ENCODE data around the gene TRIM64C. TPM values are rescaled to one million over a fixed set of nuclear protein-coding genes. Genes with fewer than 3 reads are reported as not detected.
A peak's percentile ranks its signal among the peaks of the same experiment; 100 is the strongest.
"Not testable (repeated sequence)": the region's sequence is repeated elsewhere in the genome, so short reads cannot be mapped to it uniquely, and the experiment has no call there.

The TRIM64C gene
- total and polyA plus RNA-seq, 2 of the 13 experiments (the other 11 are each of a cell fraction or from before 2014, with no cell fraction given), result not detected

DNA sequence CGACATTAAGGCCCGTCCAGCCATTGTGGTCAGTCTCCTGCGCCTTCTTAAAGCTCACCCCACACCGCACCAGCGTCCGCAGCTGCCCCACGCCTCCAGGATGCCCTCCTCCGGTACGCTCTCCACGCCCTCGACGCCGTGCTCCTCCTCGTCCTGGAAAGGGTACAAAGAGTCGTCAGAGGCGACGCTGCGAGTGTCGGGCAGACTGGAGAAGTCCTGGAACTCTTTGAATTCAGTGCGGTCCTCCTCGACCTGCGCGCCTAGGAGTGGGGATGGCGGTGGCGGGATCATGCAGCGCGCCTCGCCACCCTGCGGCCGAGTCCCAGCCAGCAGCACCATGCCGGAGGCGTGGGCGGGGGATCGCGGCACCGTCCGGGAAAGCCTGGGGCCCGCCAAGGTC, 9.1 kb downstream of the TRIM64C start:
- not testable (repeated sequence) for H3K4me3 ChIP-seq (replicated peaks in 1 of 3; ENCODE audit: insufficient read depth in 1 of 3, low read depth in 2 of 3, low read length in 3 of 3)

DNA sequence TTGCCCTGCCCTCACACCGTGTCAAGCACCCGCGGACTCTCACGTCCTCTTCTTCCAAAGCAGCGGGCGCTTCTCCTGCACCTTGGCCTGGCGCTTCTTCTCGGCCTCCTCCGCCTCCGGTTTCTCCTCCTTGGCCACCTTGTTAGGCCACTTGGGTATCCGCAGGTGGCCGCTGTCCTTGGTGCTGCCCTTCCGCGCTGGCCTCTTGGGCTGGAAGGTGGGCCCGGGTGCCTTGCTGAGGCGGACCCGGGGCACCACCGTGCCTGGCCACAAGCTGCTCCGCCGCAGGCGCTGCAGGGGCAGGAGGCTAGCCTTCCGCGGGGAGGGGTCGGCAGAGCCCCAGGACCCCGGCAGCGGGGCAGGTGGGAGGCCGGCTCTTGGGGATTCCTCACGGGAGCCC, 10.7 kb downstream of the TRIM64C start:
- TF ChIP-seq REST (IDR thresholded peaks at IDR 0.05; ENCODE audit: borderline replicate concordance in 1 of 2, low read depth in 1 of 2, low read length in 2 of 2), result peak; percentile 29 to 50; a peak in 3 of 4 replicates
- FAIRE-seq; H3K4me2 ChIP-seq (ENCODE audit: low read depth, low read length); H3K36me3 ChIP-seq (replicated peaks in 1 of 2; ENCODE audit: control insufficient read depth in 1 of 2, insufficient read depth in 2 of 2, low read length in 2 of 2); POLR2A ChIA-PET; intact Hi-C loops (cut with micrococcal nuclease; ENCODE audit: unreplicated experiment); H3K27me3 ChIP-seq (ENCODE audit: control insufficient read depth in 1 of 2, insufficient read depth in 2 of 2, low read length in 2 of 2); ATAC-seq; H3K27ac ChIP-seq (ENCODE audit: extremely low read length, insufficient read depth, low read length); H4K20me1 ChIP-seq (ENCODE audit: insufficient read depth, low read length); H3K4me1 ChIP-seq (ENCODE audit: insufficient read depth, low read length); in situ Hi-C loops (cut with HindIII; ENCODE audit: extremely low pct_ligation_motif_present, low pct_unique_long_range_greater_than_20kb); H2AFZ ChIP-seq (ENCODE audit: low read length); H3K9ac ChIP-seq (ENCODE audit: insufficient read depth, low read depth, low read length); CTCF ChIA-PET (ENCODE audit: low intra/inter-chr PET ratio, low total read pairs); H3K79me2 ChIP-seq (ENCODE audit: insufficient read depth, low read length); H3K9me3 ChIP-seq (ENCODE audit: low read length); BruUV-seq (replicated peaks); DNase-seq (ENCODE audit: low spot score); H3K4me3 ChIP-seq (replicated peaks in 1 of 3; ENCODE audit: insufficient read depth in 1 of 3, low read depth in 2 of 3, low read length in 3 of 3): not testable (repeated sequence)
- 82% methylated on average over 17 of the region's 28 CpGs for WGBS (ENCODE audit: low lambda C conversion rate)

More for the DNA sequence above, 9.1 kb downstream of the TRIM64C start:
- H3K4me1 ChIP-seq (ENCODE audit: insufficient read depth, low read length); BruUV-seq (replicated peaks); in situ Hi-C loops (cut with HindIII; ENCODE audit: extremely low pct_ligation_motif_present, low pct_unique_long_range_greater_than_20kb); FAIRE-seq; H3K27me3 ChIP-seq (ENCODE audit: control insufficient read depth in 1 of 2, insufficient read depth in 2 of 2, low read length in 2 of 2); H4K20me1 ChIP-seq (ENCODE audit: insufficient read depth, low read length); POLR2A ChIA-PET; H3K9ac ChIP-seq (ENCODE audit: insufficient read depth, low read depth, low read length); ATAC-seq; intact Hi-C loops (cut with micrococcal nuclease; ENCODE audit: unreplicated experiment); H3K27ac ChIP-seq (ENCODE audit: extremely low read length, insufficient read depth, low read length); CTCF ChIA-PET (ENCODE audit: low intra/inter-chr PET ratio, low total read pairs); H3K4me2 ChIP-seq (ENCODE audit: low read depth, low read length); H2AFZ ChIP-seq (ENCODE audit: low read length); H3K36me3 ChIP-seq (replicated peaks in 1 of 2; ENCODE audit: control insufficient read depth in 1 of 2, insufficient read depth in 2 of 2, low read length in 2 of 2); H3K9me3 ChIP-seq (ENCODE audit: low read length); DNase-seq (ENCODE audit: low spot score); H3K79me2 ChIP-seq (ENCODE audit: insufficient read depth, low read length): not testable (repeated sequence)
- 70% methylated on average over 18 of the region's 38 CpGs for WGBS (ENCODE audit: low lambda C conversion rate)

DNA sequence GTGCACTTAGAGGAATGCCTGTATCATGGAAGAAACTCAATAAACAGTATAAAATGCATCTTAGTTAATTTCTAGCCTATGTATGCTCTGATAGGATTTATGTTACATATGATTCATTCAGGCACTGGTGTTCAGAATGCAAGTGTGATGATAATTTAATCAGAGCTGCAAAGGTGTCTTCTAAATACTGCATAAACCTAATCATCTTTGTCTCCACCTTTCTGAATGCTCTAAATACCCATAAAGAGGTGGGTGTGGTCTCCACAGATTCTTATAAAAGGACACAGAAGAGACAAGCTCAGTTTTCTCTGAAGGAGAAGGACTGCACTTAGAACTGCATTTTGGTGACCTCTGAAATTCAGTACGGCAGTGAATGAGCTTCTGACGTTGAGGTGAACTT, 30.4 kb downstream of the TRIM64C start, which contains the start of gene TRIM49B:
TRIM49B (plus strand) TSS at position 301 of the 400 bp plus-strand sequence. CDS start 2,777 bp downstream, outside the sequence.
- H3K9ac ChIP-seq (ENCODE audit: insufficient read depth, low read depth, low read length); FAIRE-seq; H3K4me3 ChIP-seq (replicated peaks in 1 of 3; ENCODE audit: insufficient read depth in 1 of 3, low read depth in 2 of 3, low read length in 3 of 3); H3K79me2 ChIP-seq (ENCODE audit: insufficient read depth, low read length); intact Hi-C loops (cut with micrococcal nuclease; ENCODE audit: unreplicated experiment); H3K27ac ChIP-seq (ENCODE audit: extremely low read length, insufficient read depth, low read length); H3K36me3 ChIP-seq (replicated peaks in 1 of 2; ENCODE audit: control insufficient read depth in 1 of 2, insufficient read depth in 2 of 2, low read length in 2 of 2); BruUV-seq (replicated peaks); H2AFZ ChIP-seq (ENCODE audit: low read length); H3K9me3 ChIP-seq (ENCODE audit: low read length); CTCF ChIA-PET (ENCODE audit: low intra/inter-chr PET ratio, low total read pairs); H4K20me1 ChIP-seq (ENCODE audit: insufficient read depth, low read length); H3K4me2 ChIP-seq (ENCODE audit: low read depth, low read length); in situ Hi-C loops (cut with HindIII; ENCODE audit: extremely low pct_ligation_motif_present, low pct_unique_long_range_greater_than_20kb); ATAC-seq; POLR2A ChIA-PET; DNase-seq (ENCODE audit: low spot score); H3K27me3 ChIP-seq (ENCODE audit: control insufficient read depth in 1 of 2, insufficient read depth in 2 of 2, low read length in 2 of 2); H3K4me1 ChIP-seq (ENCODE audit: insufficient read depth, low read length): not testable (repeated sequence)
- WGBS (ENCODE audit: low lambda C conversion rate), result 2% methylated on average over 2 of the region's 2 CpGs

Measured in HepG2 (cell line).